T-helper 2 cell treated with Interferon-gamma antibody and Interleukin-4, amounts not matched to agents 5 μg/mL and 100 μg/mL, for 36 hours (primary cell): Measurements from ENCODE around the gene PLEKHM2.

Experiments used
- DNase-seq: peaks from one replicate; pipeline ENCODE4 v3.0.0; 2021; ENCODE audit warnings: low spot score
- H3K27ac Mint-ChIP-seq: one replicate; pipeline ENCODE4 v1.8.0; 2021; ENCODE audit warnings: mild to moderate bottlenecking, mixed read lengths
- H3K27me3 Mint-ChIP-seq: one replicate; pipeline ENCODE4 v1.8.0; 2021; ENCODE audit warnings: low read depth, mixed read lengths
- H3K36me3 Mint-ChIP-seq: one replicate; pipeline ENCODE4 v1.8.0; 2021; ENCODE audit warnings: low read depth, mixed read lengths
- H3K4me1 Mint-ChIP-seq: one replicate; pipeline ENCODE4 v1.8.0; 2021; ENCODE audit warnings: low read depth, mixed read lengths
- H3K4me3 Mint-ChIP-seq: one replicate; pipeline ENCODE4 v1.8.0; 2022; ENCODE audit warnings: mild to moderate bottlenecking, moderate library complexity, mixed read lengths
- H3K9me3 Mint-ChIP-seq: one replicate; pipeline ENCODE4 v1.8.0; 2021; ENCODE audit warnings: mixed read lengths

The PLEKHM2 gene

DNA sequence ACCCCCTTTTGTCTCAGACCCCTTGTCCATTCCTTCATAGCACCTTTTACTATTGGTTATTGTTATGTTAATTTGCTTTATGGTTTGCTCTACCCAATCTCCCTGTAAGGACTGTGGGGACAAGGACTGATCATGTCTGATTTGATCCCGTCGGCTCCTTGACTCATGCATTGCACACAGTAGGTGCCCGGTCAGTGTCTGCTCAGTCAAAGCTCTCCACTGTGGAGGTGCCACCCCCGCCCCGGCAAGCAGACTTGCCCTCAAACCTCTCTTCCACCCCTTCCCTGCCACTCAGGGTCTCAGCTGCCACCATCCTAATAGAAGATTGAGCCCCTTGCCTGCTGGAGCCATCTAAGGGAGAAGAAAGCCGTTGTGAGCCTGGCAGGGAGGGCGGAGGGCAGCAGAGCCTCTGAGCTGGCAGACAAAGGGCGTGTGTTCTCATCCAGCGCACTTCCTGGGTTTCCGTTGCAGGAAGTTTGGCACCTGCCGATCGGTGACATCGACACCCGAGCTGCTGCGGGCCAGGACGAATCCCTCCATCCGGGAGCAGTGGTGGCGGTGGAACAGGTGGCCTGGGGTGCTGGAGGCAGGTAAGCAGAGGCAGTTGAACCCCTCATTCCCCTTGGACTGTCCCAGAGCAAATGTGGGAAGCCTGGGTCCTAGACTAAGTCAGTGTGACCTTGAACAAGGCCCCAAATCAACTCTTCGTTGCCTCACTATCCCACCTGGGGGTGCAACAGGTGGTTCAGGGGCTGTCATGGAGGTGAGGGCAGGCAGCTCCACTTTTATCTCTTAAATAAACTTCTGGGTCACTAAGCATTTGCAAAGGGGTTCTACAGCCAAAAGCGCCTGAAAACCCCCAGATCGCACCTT lies 72.3 kb downstream of the PLEKHM2 start:
- no peaks in the 10 kb centered on the region for H3K9me3 Mint-ChIP-seq
- peaks cover 44% of the 10 kb centered on the region for H3K27me3 Mint-ChIP-seq
- H3K4me1 Mint-ChIP-seq, result peaks cover 4% of the 10 kb centered on the region
- no peak overlapping the region for H3K4me3 Mint-ChIP-seq
- DNase-seq, result no peak
- H3K27ac Mint-ChIP-seq, result no peak overlapping the region
- no peaks in the 10 kb centered on the region for H3K36me3 Mint-ChIP-seq

- Mint-ChIP-seq H3K4me1 (peaks cover 4% of the 10 kb centered on the region), H3K4me3 (no peak overlapping the region), H3K36me3 (no peaks in the 10 kb centered on the region), H3K27ac (no peak overlapping the region), H3K27me3 (peaks cover 51% of the 10 kb centered on the region), H3K9me3 (no peaks in the 10 kb centered on the region)
- no peak for DNase-seq
Observed at GRCh38 chr1:15757016-15757543, 73.0 kb downstream of the PLEKHM2 start.

DNA sequence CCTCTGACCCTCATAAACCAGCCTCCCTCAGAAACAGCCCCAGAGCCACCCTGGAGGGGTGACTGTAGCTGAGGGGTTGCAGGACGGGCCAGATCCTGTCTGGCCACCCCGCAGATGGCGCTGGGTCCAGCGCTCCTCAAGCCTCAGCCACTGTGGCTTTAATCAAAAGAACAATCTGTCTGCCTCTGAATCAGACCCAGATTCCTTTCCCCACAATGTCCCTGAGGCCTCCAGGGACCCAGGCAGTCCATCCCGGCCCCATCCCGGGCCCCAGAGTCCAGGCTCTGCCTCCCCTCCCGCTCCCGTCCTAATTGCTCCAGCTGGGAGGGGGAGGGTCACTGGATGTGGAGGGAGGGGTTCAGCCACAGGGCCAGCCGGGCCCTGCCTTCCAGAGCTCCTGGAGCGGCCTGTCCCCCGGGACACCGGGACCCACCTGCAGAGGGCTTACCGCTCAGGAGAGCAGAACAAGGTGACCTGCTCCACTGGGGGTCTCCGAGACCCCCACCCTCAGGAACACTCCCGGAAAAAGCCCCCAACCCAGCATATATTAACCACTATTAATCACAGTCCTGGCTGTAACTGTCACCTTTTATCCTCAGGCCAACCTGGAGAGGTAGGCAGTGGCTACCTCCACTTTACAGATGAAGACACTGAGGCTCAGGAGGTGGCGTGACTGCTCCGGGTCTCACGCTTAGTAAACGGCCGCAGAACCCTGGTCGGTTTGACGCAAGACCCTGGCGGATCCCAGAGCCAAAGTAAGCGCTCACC lies 73.6 kb downstream of the PLEKHM2 start:
- Mint-ChIP-seq H3K27ac (no peak overlapping the region), H3K9me3 (no peaks in the 10 kb centered on the region), H3K4me3 (peak overlapping the region; percentile 58), H3K36me3 (no peaks in the 10 kb centered on the region), H3K4me1 (peaks cover 4% of the 10 kb centered on the region), H3K27me3 (peaks cover 51% of the 10 kb centered on the region)
- DNase-seq, result no peak

DNA sequence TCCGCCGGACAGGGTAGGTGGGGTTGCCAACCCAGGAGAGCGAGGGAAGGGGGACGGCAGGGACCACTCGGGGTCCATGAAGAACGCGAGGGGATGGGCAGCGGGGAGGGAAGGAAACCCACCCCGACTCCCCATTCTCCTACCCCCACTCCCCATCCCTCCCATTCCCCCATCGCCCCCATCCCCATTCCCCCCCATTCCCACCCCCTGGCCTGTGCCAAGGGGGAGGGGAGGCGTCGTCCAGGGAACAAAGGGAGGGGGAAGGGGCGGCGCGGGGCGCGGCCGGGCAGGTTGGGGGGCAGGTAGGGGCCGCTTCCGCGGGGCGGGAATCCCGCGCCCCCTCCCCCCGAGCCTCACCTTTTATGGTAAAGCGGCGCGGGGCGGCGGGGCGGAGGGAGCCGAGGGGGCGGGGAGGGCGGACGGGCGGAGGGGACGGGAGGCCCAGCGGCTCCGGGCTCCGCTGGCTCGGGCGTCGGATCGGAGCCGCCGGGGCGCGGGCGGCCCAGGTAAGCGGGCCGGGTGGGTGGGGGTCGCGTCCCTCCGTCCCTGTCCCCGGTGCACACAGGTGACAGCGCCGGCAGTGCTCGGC lies 74.3 kb downstream of the PLEKHM2 start, which contains the start of gene FBLIM1:
FBLIM1 (plus strand) TSS at position 453 of the 589 bp plus-strand sequence. CDS start 6,189 bp downstream, outside the sequence.
- Mint-ChIP-seq H3K4me1 (peaks cover 4% of the 10 kb centered on the region), H3K36me3 (no peaks in the 10 kb centered on the region), H3K27ac (no peak within 1 kb of the TSS), H3K4me3 (peak within 1 kb of the TSS; percentile 58), H3K27me3 (peaks cover 51% of the 10 kb centered on the region), H3K9me3 (no peaks in the 10 kb centered on the region)
- DNase-seq, result no peak

DNA sequence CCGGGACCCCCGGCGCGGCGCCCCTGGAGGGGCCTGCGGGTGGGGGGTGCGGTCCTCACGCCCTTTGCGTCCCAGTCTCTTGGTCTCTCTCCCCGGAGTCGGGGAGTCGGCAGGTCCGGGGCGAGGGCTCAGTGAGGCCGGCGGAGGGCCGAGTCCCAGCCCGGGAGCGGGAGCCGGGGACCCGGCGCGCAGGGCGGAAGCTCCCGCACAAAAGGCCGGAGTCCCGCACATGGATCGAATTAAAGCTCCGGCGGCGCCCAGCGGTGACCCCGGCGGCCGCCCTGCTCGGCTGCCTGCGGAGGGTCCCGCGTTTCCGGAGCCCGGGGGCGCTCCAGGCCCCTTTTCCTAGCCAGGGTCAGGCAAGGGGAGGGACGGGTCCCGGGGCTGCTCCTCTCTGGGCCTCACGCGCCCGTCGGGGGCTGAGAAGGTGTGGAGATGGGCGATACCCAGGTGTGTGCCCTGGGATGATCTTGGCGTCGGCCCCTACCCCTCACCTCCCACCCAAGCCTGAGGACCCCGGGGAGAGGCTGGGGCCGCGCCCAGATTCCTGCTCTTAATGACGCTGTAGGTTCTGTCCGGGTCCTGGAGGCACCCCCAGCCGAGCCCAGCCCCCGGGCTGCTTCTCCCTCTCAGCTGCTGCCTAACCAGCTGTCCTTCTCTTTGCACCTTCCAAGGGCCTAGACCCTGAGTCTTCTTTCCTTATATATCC lies 75.0 kb downstream of the PLEKHM2 start:
- Mint-ChIP-seq H3K4me3 (no peak overlapping the region), H3K4me1 (peaks cover 4% of the 10 kb centered on the region), H3K27ac (no peak overlapping the region), H3K27me3 (peaks cover 51% of the 10 kb centered on the region), H3K36me3 (no peaks in the 10 kb centered on the region), H3K9me3 (no peaks in the 10 kb centered on the region)
- DNase-seq, result no peak

DNA sequence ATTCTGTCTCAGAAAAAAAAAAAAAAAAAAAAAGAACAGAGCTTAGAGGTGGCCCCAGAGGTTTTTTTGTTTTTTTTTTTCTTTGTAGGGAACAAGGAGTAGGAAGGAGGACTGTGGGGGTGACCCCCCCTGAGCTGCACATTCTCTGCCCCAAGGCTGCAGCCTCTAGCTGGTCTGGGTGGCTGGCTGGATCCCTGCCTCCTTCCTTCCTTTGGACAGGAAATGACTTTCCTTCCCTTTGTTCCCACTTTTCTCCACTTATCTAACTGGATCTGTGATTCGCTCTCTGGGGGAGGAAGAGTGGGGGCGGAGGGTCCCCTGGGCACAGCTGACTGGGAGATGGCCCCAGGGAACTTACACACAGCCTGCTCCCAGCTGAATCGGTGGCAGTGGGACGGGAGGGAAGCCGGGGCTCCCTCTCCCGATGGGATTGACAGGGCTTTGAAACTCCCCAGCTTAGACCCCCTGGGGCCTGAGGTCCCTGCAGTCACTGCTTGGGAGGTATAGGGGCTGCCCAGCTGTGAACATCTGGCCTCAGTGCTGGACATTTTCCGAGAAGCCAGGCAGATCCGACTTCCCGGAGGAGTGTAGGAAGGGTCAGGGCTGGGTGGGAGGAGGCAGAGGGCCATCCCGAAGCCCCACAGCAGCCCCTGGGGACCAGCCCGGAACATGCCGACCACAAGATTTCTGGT lies 76.5 kb downstream of the PLEKHM2 start:
- Mint-ChIP-seq H3K9me3 (no peaks in the 10 kb centered on the region), H3K27ac (no peak overlapping the region), H3K27me3 (peaks cover 43% of the 10 kb centered on the region), H3K36me3 (no peaks in the 10 kb centered on the region), H3K4me1 (peaks cover 4% of the 10 kb centered on the region), H3K4me3 (no peak overlapping the region)
- DNase-seq, result no peak

GRCh38 chr1:15761366-15762128 lies 77.4 kb downstream of the PLEKHM2 start:
- Mint-ChIP-seq H3K36me3 (no peaks in the 10 kb centered on the region), H3K27ac (no peak overlapping the region), H3K4me3 (no peak overlapping the region), H3K27me3 (peaks cover 37% of the 10 kb centered on the region), H3K4me1 (peaks cover 4% of the 10 kb centered on the region), H3K9me3 (no peaks in the 10 kb centered on the region)
- DNase-seq, result no peak

GRCh38 chr1:15762546-15762945 lies 78.4 kb downstream of the PLEKHM2 start:
- DNase-seq, result no peak
- Mint-ChIP-seq H3K27ac (no peak overlapping the region), H3K9me3 (no peaks in the 10 kb centered on the region), H3K36me3 (no peaks in the 10 kb centered on the region), H3K27me3 (peaks cover 27% of the 10 kb centered on the region), H3K4me1 (peaks cover 2% of the 10 kb centered on the region), H3K4me3 (no peak overlapping the region)

DNA sequence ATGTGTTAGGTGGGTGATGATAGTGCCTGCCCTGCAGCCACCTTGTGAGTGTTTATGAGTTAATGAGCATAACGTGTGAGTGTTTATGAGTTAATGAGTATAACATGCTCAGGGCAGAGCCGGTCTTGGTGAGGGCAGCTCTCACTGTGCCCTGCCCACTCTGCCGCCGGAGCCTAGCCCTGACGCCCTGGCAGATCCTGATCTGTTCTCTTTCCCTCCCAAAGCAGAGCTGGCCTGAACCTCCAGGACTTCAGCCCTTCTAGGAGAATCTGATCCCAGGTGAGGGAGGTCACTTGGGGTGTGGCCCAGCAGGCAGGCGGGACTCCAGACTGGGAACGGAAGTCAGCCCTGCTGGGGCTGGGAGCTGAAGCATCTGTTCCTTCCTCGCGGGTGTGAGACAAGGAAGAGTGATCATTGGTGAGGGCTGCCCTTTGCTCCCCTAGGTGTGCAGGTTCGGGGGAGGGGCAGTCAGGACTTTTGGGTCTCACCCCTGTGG lies 80.2 kb downstream of the PLEKHM2 start:
- H3K4me3 Mint-ChIP-seq, result no peak overlapping the region
- no peaks in the 10 kb centered on the region for H3K9me3 Mint-ChIP-seq
- peaks cover 23% of the 10 kb centered on the region for H3K27me3 Mint-ChIP-seq
- H3K27ac Mint-ChIP-seq, result no peak overlapping the region
- H3K4me1 Mint-ChIP-seq, result no peaks in the 10 kb centered on the region
- DNase-seq, result no peak
- no peaks in the 10 kb centered on the region for H3K36me3 Mint-ChIP-seq

- DNase-seq, result no peak
- Mint-ChIP-seq H3K36me3 (no peaks in the 10 kb centered on the region), H3K4me3 (no peak overlapping the region), H3K27ac (no peak overlapping the region), H3K4me1 (no peaks in the 10 kb centered on the region), H3K27me3 (peaks cover 17% of the 10 kb centered on the region), H3K9me3 (no peaks in the 10 kb centered on the region)
Observed at GRCh38 chr1:15764890-15765289, 80.8 kb downstream of the PLEKHM2 start.

GRCh38 chr1:15765495-15766194 lies 81.5 kb downstream of the PLEKHM2 start:
- no peak overlapping the region for H3K4me3 Mint-ChIP-seq
- H3K4me1 Mint-ChIP-seq, result no peaks in the 10 kb centered on the region
- DNase-seq, result no peak
- no peaks in the 10 kb centered on the region for H3K36me3 Mint-ChIP-seq
- H3K27ac Mint-ChIP-seq, result no peak overlapping the region
- H3K27me3 Mint-ChIP-seq, result peaks cover 12% of the 10 kb centered on the region
- no peaks in the 10 kb centered on the region for H3K9me3 Mint-ChIP-seq

- H3K9me3 Mint-ChIP-seq, result no peaks in the 10 kb centered on the region
- H3K27me3 Mint-ChIP-seq, result peaks cover 3% of the 10 kb centered on the region
- H3K27ac Mint-ChIP-seq, result no peak overlapping the region
- no peaks in the 10 kb centered on the region for H3K4me1 Mint-ChIP-seq
- no peak for DNase-seq
- H3K36me3 Mint-ChIP-seq, result no peaks in the 10 kb centered on the region
- H3K4me3 Mint-ChIP-seq, result no peak overlapping the region
Observed at GRCh38 chr1:15767941-15768340, 83.8 kb downstream of the PLEKHM2 start.
